HCEC 1CT (cell line): Measurements from ENCODE around the gene SH3BGR.
"Not testable (repeated sequence)": the region's sequence is repeated elsewhere in the genome, so short reads cannot be mapped to it uniquely, and the experiment has no call there.

ENCODE experiments used
- DNase-seq: peaks from one replicate; pipeline ENCODE4 v3.0.0-alpha.2; 2017

Gene SH3BGR

GRCh38 chr21:39451332-39452206 lies at the start of gene SH3BGR:
TSS of gene SH3BGR (plus strand) at chr21:39451970. CDS start at chr21:39452097, 127 bp downstream.
- DNase-seq: no peak

GRCh38 chr21:39406065-39406464 lies 45.7 kb upstream of the SH3BGR start:
- DNase-seq: no peak

GRCh38 chr21:39419204-39419603 lies 32.6 kb upstream of the SH3BGR start:
- not testable (repeated sequence) for DNase-seq

GRCh38 chr21:39422527-39423241 lies 29.1 kb upstream of the SH3BGR start:
- DNase-seq: no peak

GRCh38 chr21:39429445-39429844 lies 22.3 kb upstream of the SH3BGR start:
- no peak for DNase-seq

- DNase-seq: no peak
These were observed 21.8 kb upstream of the SH3BGR start for GRCh38 chr21:39430016-39430415.

GRCh38 chr21:39430457-39430856 lies 21.3 kb upstream of the SH3BGR start:
- no peak for DNase-seq

GRCh38 chr21:39430954-39431353 lies 20.8 kb upstream of the SH3BGR start:
- DNase-seq: no peak

GRCh38 chr21:39434950-39435349 lies 16.8 kb upstream of the SH3BGR start:
- DNase-seq: peak; percentile 15

- DNase-seq: no peak
These were observed 12.5 kb upstream of the SH3BGR start for GRCh38 chr21:39439232-39439631.

- peak; percentile 47 for DNase-seq
These were observed 10.0 kb upstream of the SH3BGR start for GRCh38 chr21:39441502-39442475.

- peak; percentile 14 for DNase-seq
These were observed 7.2 kb upstream of the SH3BGR start for GRCh38 chr21:39444421-39445180.

- peak; percentile 76 for DNase-seq
These were observed 6.2 kb upstream of the SH3BGR start, which contains the start of gene LCA5L for GRCh38 chr21:39445321-39446269. TSS of gene LCA5L (minus strand) at chr21:39445778. CDS start at chr21:39428493, 17,285 bp downstream.

- no peak for DNase-seq
These were observed 4.5 kb upstream of the SH3BGR start for GRCh38 chr21:39447264-39447663.

- no peak for DNase-seq
These were observed 618 bp downstream of the SH3BGR start for GRCh38 chr21:39452207-39452969.

GRCh38 chr21:39452970-39453342 lies 1.2 kb downstream of the SH3BGR start:
- DNase-seq: no peak

GRCh38 chr21:39453571-39454179 lies 1.9 kb downstream of the SH3BGR start:
- DNase-seq: no peak

- no peak for DNase-seq
These were observed 3.3 kb downstream of the SH3BGR start for GRCh38 chr21:39454949-39455668.

GRCh38 chr21:39456665-39457064 lies 4.9 kb downstream of the SH3BGR start:
- DNase-seq: no peak
